ENCODE measurements around the gene NAT10. TPM values are rescaled to one million over a fixed set of nuclear protein-coding genes. Genes with fewer than 3 reads are reported as not detected.

Gene NAT10
- total RNA-seq, 1 experiment from 2014 or later: 91.4 TPM

GRCh38 chr11:34128824-34129223, 23.4 kb downstream of the NAT10 start:
- no peak for DNase-seq

GRCh38 chr11:34132261-34132965, 27.0 kb downstream of the NAT10 start:
- no peak overlapping the region for H3K4me3 Mint-ChIP-seq (ENCODE audit: unreplicated experiment)
- intact Hi-C loops (cut with micrococcal nuclease; ENCODE audit: unreplicated experiment): no loop called here
- TF ChIP-seq CTCF (IDR thresholded peaks at IDR 0.05; ENCODE audit: insufficient read depth in 1 of 2, low read depth in 1 of 2, low read length in 1 of 2, severe bottlenecking in 1 of 2, unreplicated experiment in 1 of 2): no peak

More at GRCh38 chr11:34128824-34129223, 23.4 kb downstream of the NAT10 start:
- BruUV-seq (replicated peaks): no TSS peak
- Histone ChIP-seq H3K27me3 (replicated peaks; ENCODE audit: control insufficient read depth, insufficient read depth, low read length) (no peaks in the 10 kb centered on the region), H3K9me3 (no peaks in the 10 kb centered on the region), H3K4me1 (no peaks in the 10 kb centered on the region), H3K4me3 (ENCODE audit: low read depth, low read length) (no peak overlapping the region), H3K36me3 (ENCODE audit: control insufficient read depth, insufficient read depth, low read length) (no peaks in the 10 kb centered on the region; the same call in none of the 2 replicates)
- no peaks in the 10 kb centered on the region for H3K27me3 Mint-ChIP-seq (ENCODE audit: insufficient read depth, unreplicated experiment)
- ChIA-PET POLR2A (no interaction called here), CTCF (no interaction called here)
- TF ChIP-seq CTCF (IDR thresholded peaks at IDR 0.05; ENCODE audit: insufficient read depth in 1 of 2, low read depth in 1 of 2, low read length in 1 of 2, severe bottlenecking in 1 of 2, unreplicated experiment in 1 of 2): no peak
- no peak overlapping the region for H3K27ac Mint-ChIP-seq (ENCODE audit: unreplicated experiment)
- no peak overlapping the region for H3K4me3 Mint-ChIP-seq (ENCODE audit: unreplicated experiment)
- H3K36me3 Mint-ChIP-seq (ENCODE audit: insufficient read depth, unreplicated experiment): peaks cover 89% of the 10 kb centered on the region
- no peaks in the 10 kb centered on the region for H3K4me1 Mint-ChIP-seq (ENCODE audit: low read depth, unreplicated experiment)
- no peaks in the 10 kb centered on the region for H3K9me3 Mint-ChIP-seq (ENCODE audit: unreplicated experiment)
- intact Hi-C loops (cut with micrococcal nuclease; ENCODE audit: unreplicated experiment): no loop called here

GRCh38 chr11:34134765-34135164, 29.3 kb downstream of the NAT10 start:
- Mint-ChIP-seq H3K4me1 (ENCODE audit: low read depth, unreplicated experiment) (no peaks in the 10 kb centered on the region), H3K9me3 (ENCODE audit: unreplicated experiment) (no peaks in the 10 kb centered on the region), H3K4me3 (ENCODE audit: unreplicated experiment) (no peak overlapping the region), H3K36me3 (ENCODE audit: insufficient read depth, unreplicated experiment) (peaks cover 70% of the 10 kb centered on the region), H3K27me3 (ENCODE audit: insufficient read depth, unreplicated experiment) (no peaks in the 10 kb centered on the region), H3K27ac (ENCODE audit: unreplicated experiment) (no peak overlapping the region)
- H3K4me1 ChIP-seq: no peaks in the 10 kb centered on the region
- no peaks in the 10 kb centered on the region for H3K9me3 ChIP-seq
- BruUV-seq (replicated peaks): no TSS peak
- H3K36me3 ChIP-seq (ENCODE audit: control insufficient read depth, insufficient read depth, low read length): peaks cover 2% of the 10 kb centered on the region
- intact Hi-C loops (cut with micrococcal nuclease; ENCODE audit: unreplicated experiment): no loop called here
- DNase-seq: no peak
- CTCF ChIA-PET: no interaction called here
- no peak overlapping the region for H3K4me3 ChIP-seq (ENCODE audit: low read depth, low read length)
- POLR2A ChIA-PET: no interaction called here
- TF ChIP-seq CTCF (IDR thresholded peaks at IDR 0.05; ENCODE audit: insufficient read depth in 1 of 2, low read depth in 1 of 2, low read length in 1 of 2, severe bottlenecking in 1 of 2, unreplicated experiment in 1 of 2): no peak
- no peaks in the 10 kb centered on the region for H3K27me3 ChIP-seq (replicated peaks; ENCODE audit: control insufficient read depth, insufficient read depth, low read length)

More at GRCh38 chr11:34132261-34132965, 27.0 kb downstream of the NAT10 start:
- no TSS peak for BruUV-seq (replicated peaks)
- DNase-seq: no peak
- Histone ChIP-seq H3K4me3 (ENCODE audit: low read depth, low read length) (no peak overlapping the region), H3K36me3 (ENCODE audit: control insufficient read depth, insufficient read depth, low read length) (peaks cover 2% of the 10 kb centered on the region), H3K9me3 (no peaks in the 10 kb centered on the region), H3K4me1 (no peaks in the 10 kb centered on the region), H3K27me3 (replicated peaks; ENCODE audit: control insufficient read depth, insufficient read depth, low read length) (no peaks in the 10 kb centered on the region)
- Mint-ChIP-seq H3K9me3 (ENCODE audit: unreplicated experiment) (no peaks in the 10 kb centered on the region), H3K36me3 (ENCODE audit: insufficient read depth, unreplicated experiment) (peaks cover 71% of the 10 kb centered on the region), H3K27me3 (ENCODE audit: insufficient read depth, unreplicated experiment) (no peaks in the 10 kb centered on the region), H3K4me1 (ENCODE audit: low read depth, unreplicated experiment) (no peaks in the 10 kb centered on the region), H3K27ac (ENCODE audit: unreplicated experiment) (no peak overlapping the region)
- ChIA-PET CTCF (interaction anchor here (0.6 kb wide), 2 partner anchors 29 to 42 kb away, joined by 3 read pairs; no protein-coding TSS in a partner anchor), POLR2A (no interaction called here)

All from Caco-2 (cell line).